IMR-90 (cell line): ENCODE data around the gene PRKCE. TPM values are rescaled to one million over a fixed set of nuclear protein-coding genes. Genes with fewer than 3 reads are reported as not detected.

Source experiments
- ATAC-seq: fragments of 200-7000 bp; cut with Tn5 transposase; 2 replicates; pipeline ENCODE4 v1.9.1; 2020; ENCODE audit warnings: low read depth, mild to moderate bottlenecking, moderate library complexity
- BruUV-seq: library from RNA; stranded (reverse); fragments of 400-500 nt; replicated peaks from 2 replicates; lab custom pipeline; 2021; lab: Mats Ljungman, UMichigan
- CTCF ChIA-PET: fragments of 300-600 bp; formaldehyde crosslinking; extraction: SDS; loops from one replicate; lab custom pipeline; 2021; ENCODE audit warnings: antibody characterized with exemption; lab: Yijun Ruan, JAX
- POLR2A ChIA-PET: fragments of 300-600 bp; sonication (Branson Sonifier 250); formaldehyde crosslinking; loops from one replicate; lab custom pipeline; 2022; ENCODE audit warnings: antibody characterized with exemption; ENCODE audit not compliant: unreplicated experiment; lab: Charles Lee
- DNase-seq: peaks from one replicate; pipeline ENCODE4 v3.0.0; 2013
- H2AFZ ChIP-seq: replicated peaks from 2 replicates; pipeline ENCODE3; 2013; ENCODE audit warnings: low read length, mild to moderate bottlenecking; ENCODE audit not compliant: poor library complexity
- H2AK5ac ChIP-seq: 2 replicates; pipeline ENCODE4 v1.6.1; 2013; ENCODE audit warnings: low read depth, low read length, inconsistent platforms
- H2AK9ac ChIP-seq: replicated peaks from 2 replicates; pipeline ENCODE3; 2013; ENCODE audit warnings: mild to moderate bottlenecking, low read depth, low read length, moderate library complexity; ENCODE audit not compliant: poor library complexity
- H2BK120ac ChIP-seq: 2 replicates; pipeline ENCODE4 v1.6.1; 2013; ENCODE audit warnings: low read depth, low read length, inconsistent platforms
- H2BK15ac ChIP-seq: 3 replicates; pipeline ENCODE4 v1.6.1; 2013; ENCODE audit warnings: low read depth, low read length, inconsistent platforms
- H2BK20ac ChIP-seq: 2 replicates; pipeline ENCODE4 v1.6.1; 2013; ENCODE audit warnings: low read depth, mild to moderate bottlenecking, inconsistent platforms, low read length, moderate library complexity
- H2BK5ac ChIP-seq: 2 replicates; pipeline ENCODE4 v1.6.1; 2013; ENCODE audit warnings: mild to moderate bottlenecking, low read depth, low read length, inconsistent platforms; ENCODE audit not compliant: poor library complexity, severe bottlenecking
- H3K14ac ChIP-seq: replicated peaks from 2 replicates; pipeline ENCODE4 v1.6.1; 2013; ENCODE audit warnings: low read depth, low read length, inconsistent platforms
- H3K18ac ChIP-seq: 2 replicates; pipeline ENCODE4 v1.6.1; 2013; ENCODE audit warnings: low read depth, low read length, control low read depth
- H3K23ac ChIP-seq: 2 replicates; pipeline ENCODE4 v1.6.1; 2013; ENCODE audit warnings: low read depth, low read length, inconsistent platforms
- H3K27ac ChIP-seq: 2 replicates; pipeline ENCODE4 v1.5.1; 2013; ENCODE audit warnings: mild to moderate bottlenecking, control low read depth, low read length; ENCODE audit not compliant: insufficient read depth
- H3K27me3 ChIP-seq: 2 replicates; pipeline ENCODE4 v1.6.1; 2013; ENCODE audit warnings: low read length; ENCODE audit not compliant: control insufficient read depth, insufficient read depth
- H3K36me3 ChIP-seq: 2 replicates; pipeline ENCODE4 v1.6.1; 2013; ENCODE audit warnings: low read length, mixed read lengths; ENCODE audit not compliant: control insufficient read depth, insufficient read depth
- H3K4ac ChIP-seq: 2 replicates; pipeline ENCODE4 v1.6.1; 2013; ENCODE audit warnings: low read depth, low read length, inconsistent platforms
- H3K4me1 ChIP-seq: 2 replicates; pipeline ENCODE4 v1.6.1; 2013; ENCODE audit warnings: low read length, mixed read lengths; ENCODE audit not compliant: control insufficient read depth, insufficient read depth
- H3K4me2 ChIP-seq: 2 replicates; pipeline ENCODE4 v1.6.1; 2013; ENCODE audit warnings: low read depth, mild to moderate bottlenecking, control low read depth, low read length, moderate library complexity
- H3K4me3 ChIP-seq: 2 replicates; pipeline ENCODE4 v1.5.1; 2013; ENCODE audit warnings: low read depth, mild to moderate bottlenecking, control low read depth, low read length, moderate library complexity; ENCODE audit not compliant: insufficient read depth
- H3K56ac ChIP-seq: 2 replicates; pipeline ENCODE4 v1.6.1; 2013; ENCODE audit warnings: low read length, inconsistent platforms; ENCODE audit not compliant: insufficient read depth; ENCODE audit errors: extremely low read depth
- H3K79me1 ChIP-seq, 2 experiments: 2 replicates each; pipeline ENCODE4 v1.6.1; 2013; ENCODE audit warnings: low read length in 2 of 2, inconsistent platforms in 1 of 2, low read depth in 1 of 2
- H3K9ac ChIP-seq: 2 replicates; pipeline ENCODE4 v1.6.1; 2013; ENCODE audit warnings: low read depth, low read length, control low read depth
- H3K9me1 ChIP-seq: 2 replicates; pipeline ENCODE4 v1.6.1; 2013; ENCODE audit warnings: low read length, inconsistent platforms; ENCODE audit not compliant: insufficient read depth
- H3K9me3 ChIP-seq: 2 replicates; pipeline ENCODE4 v1.6.1; 2013; ENCODE audit warnings: low read length; ENCODE audit not compliant: control insufficient read depth, insufficient read depth
- H4K20me1 ChIP-seq: 2 replicates; pipeline ENCODE4 v1.6.1; 2013; ENCODE audit warnings: low read length, inconsistent platforms; ENCODE audit not compliant: insufficient read depth
- H4K5ac ChIP-seq: 2 replicates; pipeline ENCODE4 v1.6.1; 2013; ENCODE audit warnings: mild to moderate bottlenecking, low read depth, low read length, control low read depth
- H4K8ac ChIP-seq, 2 experiments: 2 replicates each; pipeline ENCODE4 v1.6.1; 2013; ENCODE audit warnings: low read depth in 2 of 2, low read length in 2 of 2, control low read depth in 1 of 2, inconsistent platforms in 1 of 2
- H4K91ac ChIP-seq: 2 replicates; pipeline ENCODE4 v1.6.1; 2013; ENCODE audit warnings: low read depth, low read length, inconsistent platforms; ENCODE audit not compliant: insufficient read depth
- BHLHE40 ChIP-seq: fragments of 150-350 bp; IDR thresholded peaks from 2 replicates; pipeline ENCODE4 v1.6.1; 2016; ENCODE audit warnings: mild to moderate bottlenecking, low read depth, low read length
- CEBPB ChIP-seq: IDR thresholded peaks from 2 replicates; pipeline ENCODE4 v1.6.1; 2012; ENCODE audit warnings: low read depth, low read length, improper control_type of control experiment
- CHD1 ChIP-seq: IDR thresholded peaks from 2 replicates; pipeline ENCODE4 v1.6.1; 2012; ENCODE audit warnings: low read depth, low read length, improper control_type of control experiment
- FOS ChIP-seq: fragments of 150-350 bp; IDR thresholded peaks from 2 replicates; pipeline ENCODE4 v1.6.1; 2016; ENCODE audit warnings: low read depth, low read length
- MAFK ChIP-seq: IDR thresholded peaks from 2 replicates; pipeline ENCODE4 v1.6.1; 2012; ENCODE audit warnings: low read depth, low read length, improper control_type of control experiment
- MAZ ChIP-seq: IDR thresholded peaks from 2 replicates; pipeline ENCODE4 v1.6.1; 2012; ENCODE audit warnings: low read depth, mild to moderate bottlenecking, low read length, improper control_type of control experiment, moderate library complexity, borderline replicate concordance
- MXI1 ChIP-seq: IDR thresholded peaks from 2 replicates; pipeline ENCODE4 v1.6.1; 2012; ENCODE audit warnings: low read depth, mild to moderate bottlenecking, low read length, moderate library complexity, borderline replicate concordance
- POLR2A ChIP-seq: IDR thresholded peaks from 2 replicates; pipeline ENCODE4 v1.6.1; 2012; ENCODE audit warnings: mild to moderate bottlenecking, low read depth, low read length
- RAD21 ChIP-seq: IDR thresholded peaks from 2 replicates; pipeline ENCODE4 v1.6.1; 2012; ENCODE audit warnings: low read length, improper control_type of control experiment
- RCOR1 ChIP-seq: IDR thresholded peaks from 2 replicates; pipeline ENCODE4 v1.6.1; 2012; ENCODE audit warnings: mild to moderate bottlenecking, low read length, improper control_type of control experiment; ENCODE audit not compliant: insufficient replicate concordance
- RFX5 ChIP-seq: IDR thresholded peaks from 2 replicates; pipeline ENCODE4 v1.8.0; 2012; ENCODE audit warnings: low read depth, mild to moderate bottlenecking, low read length, moderate library complexity
- SMC3 ChIP-seq: fragments of 150-350 bp; IDR thresholded peaks from 2 replicates; pipeline ENCODE4 v1.6.1; 2016; ENCODE audit warnings: low read depth, mild to moderate bottlenecking, antibody characterized with exemption, low read length, moderate library complexity
- WGBS, 2 experiments: methylation state at CpG; one replicate each; pipeline versions ENCODE4 v1.1.5 to v1.1.7; 2013; ENCODE audit warnings: missing lambda C conversion rate in 2 of 2; ENCODE audit not compliant: insufficient read length in 1 of 2; ENCODE audit errors: extremely low coverage in 2 of 2; 5-methylcytosine and 5-hydroxymethylcytosine counted together
- dilution Hi-C: fragments of 300-500 bp; cut with HindIII; formaldehyde crosslinking; loops from one replicate; pipeline ENCODE4 v1.14.3; 2018; ENCODE audit warnings: low sequenced_read_pairs; ENCODE audit not compliant: unreplicated experiment
- in situ Hi-C: fragments of 300-500 bp; cut with MboI; formaldehyde crosslinking; loops from 3 replicates; pipeline ENCODE4 v1.14.3; 2019; ENCODE audit warnings: low sequenced_read_pairs, inconsistent platforms, mixed read lengths
- intact Hi-C: fragments of 100-400 bp; cut with micrococcal nuclease; formaldehyde crosslinking; loops from 2 replicates; pipeline ENCODE4 v1.10.0; 2022
- polyA plus RNA-seq, 3 experiments: library from polyadenylated mRNA; depleted of rRNA; stranded (reverse); fragments of >200 nt; gene quantifications; 2 replicates each; pipeline ENCODE4 v1.2.3, GENCODE V29; 2012; ENCODE audit warnings: low replicate concordance in 1 of 3
- total RNA-seq: library from RNA; depleted of rRNA; stranded (reverse); fragments of >200 nt; gene quantifications from 2 replicates; pipeline ENCODE4 v1.2.3, GENCODE V29; 2012
- TF ChIP-seq, protein P1 (sequence below): conservative IDR thresholded peaks from 2 replicates; pipeline ENCODE4 v1.5.1; 2012; ENCODE audit warnings: mild to moderate bottlenecking, low read depth, low read length, improper control_type of control experiment
- TF ChIP-seq, protein P2 (sequence below): fragments of 150-350 bp; IDR thresholded peaks from 2 replicates; pipeline ENCODE4 v1.6.1; 2017; ENCODE audit warnings: mild to moderate bottlenecking, antibody characterized with exemption, low read length, low read depth
- TF ChIP-seq, protein P3 (sequence below): fragments of 150-350 bp; IDR thresholded peaks from 2 replicates; pipeline ENCODE4 v1.6.1; 2016; ENCODE audit warnings: low read depth, mild to moderate bottlenecking, low read length, moderate library complexity, borderline replicate concordance

The PRKCE gene
- total and polyA plus RNA-seq, 2 of the 4 experiments (the other 2 are of a cell fraction) = 8.1 to 32.4 TPM

DNA sequence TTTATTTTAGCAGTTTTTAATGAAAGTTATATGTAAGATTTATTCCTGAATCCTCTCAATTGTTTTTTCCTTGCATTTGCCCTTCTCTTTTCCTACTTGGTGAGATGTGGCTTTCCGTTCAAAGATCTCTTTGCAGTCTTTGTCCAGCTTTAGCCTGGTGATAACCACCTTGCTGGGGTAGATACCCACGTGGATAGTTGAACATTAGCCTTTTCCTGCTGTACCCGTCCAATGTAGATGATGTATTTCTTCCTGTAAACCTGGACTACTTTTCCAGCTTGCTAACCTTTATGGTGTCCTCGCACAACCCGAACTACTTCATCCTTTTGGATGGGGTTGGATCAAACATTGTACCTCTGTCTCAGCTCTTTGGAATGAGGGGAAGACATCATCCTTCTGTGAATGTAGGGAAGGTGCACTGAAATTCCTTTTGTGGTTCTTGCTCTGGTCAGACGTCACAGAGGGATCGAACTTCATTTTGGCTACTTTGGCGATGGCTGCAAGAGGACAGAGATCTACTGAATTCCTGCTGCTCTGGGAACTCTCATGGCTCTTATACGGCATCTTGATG, 352.5 kb downstream of the PRKCE start:
- Histone ChIP-seq H4K91ac (peak overlapping the region; percentile 97), H3K4me3 (no peak overlapping the region), H3K79me1 (peaks cover 4 to 35% of the 10 kb centered on the region in 2 experiments; a peak in 3 of 4 replicates), H3K23ac (peak overlapping the region; percentile 69), H3K27me3 (no peaks in the 10 kb centered on the region), H3K56ac (peak overlapping the region; percentile 41; the same call in 1 of the 2 replicates), H3K9me3 (no peaks in the 10 kb centered on the region), H3K9ac (no peak overlapping the region), H3K36me3 (peaks cover 12% of the 10 kb centered on the region), H2AK5ac (peak overlapping the region; percentile 97), H2BK15ac (peak overlapping the region; percentile 98), H2AK9ac (peak overlapping the region; percentile 6), H3K27ac (peak overlapping the region; percentile 66), H2BK5ac (peak overlapping the region; percentile 99), H3K18ac (peak overlapping the region; percentile 86), H3K4me1 (peaks cover 31% of the 10 kb centered on the region), H4K8ac (peak overlapping the region; percentile 63 to 82; a peak in 3 of 4 replicates), H4K5ac (peak overlapping the region; percentile 53), H2BK20ac (peak overlapping the region; percentile 92), H2BK120ac (peak overlapping the region; percentile 100), H3K9me1 (peaks cover 13% of the 10 kb centered on the region), H2AFZ (peak overlapping the region; percentile 18), H3K14ac (peak overlapping the region; percentile 51), H3K4ac (peak overlapping the region; percentile 90), H3K4me2 (no peak overlapping the region), H4K20me1 (no peaks in the 10 kb centered on the region)
- ATAC-seq = no peak
- in situ Hi-C loops (loop anchor here (25.0 kb wide), 1 partner anchor 358 kb away; no protein-coding TSS in a partner anchor), dilution Hi-C loops (no loop called here), intact Hi-C loops (loop anchor here (5.0 kb wide), 2 partner anchors 63 to 373 kb away; no protein-coding TSS in a partner anchor)
- CTCF ChIA-PET = interaction anchor here (1.0 to 1.6 kb wide), 2 partner anchors 10 to 290 kb away, joined by 3 to 8 read pairs; no protein-coding TSS in a partner anchor
- DNase-seq = peak; percentile 80
- WGBS, 2 experiments = 86% methylated on average over 2 of the region's 9 CpGs; no CpG with 5 or more reads in 1 of the 2 experiments
- POLR2A ChIA-PET = no interaction called here
- no TSS peak for BruUV-seq
- no peak for TF ChIP-seq RFX5
- TF ChIP-seq, protein P1, sequence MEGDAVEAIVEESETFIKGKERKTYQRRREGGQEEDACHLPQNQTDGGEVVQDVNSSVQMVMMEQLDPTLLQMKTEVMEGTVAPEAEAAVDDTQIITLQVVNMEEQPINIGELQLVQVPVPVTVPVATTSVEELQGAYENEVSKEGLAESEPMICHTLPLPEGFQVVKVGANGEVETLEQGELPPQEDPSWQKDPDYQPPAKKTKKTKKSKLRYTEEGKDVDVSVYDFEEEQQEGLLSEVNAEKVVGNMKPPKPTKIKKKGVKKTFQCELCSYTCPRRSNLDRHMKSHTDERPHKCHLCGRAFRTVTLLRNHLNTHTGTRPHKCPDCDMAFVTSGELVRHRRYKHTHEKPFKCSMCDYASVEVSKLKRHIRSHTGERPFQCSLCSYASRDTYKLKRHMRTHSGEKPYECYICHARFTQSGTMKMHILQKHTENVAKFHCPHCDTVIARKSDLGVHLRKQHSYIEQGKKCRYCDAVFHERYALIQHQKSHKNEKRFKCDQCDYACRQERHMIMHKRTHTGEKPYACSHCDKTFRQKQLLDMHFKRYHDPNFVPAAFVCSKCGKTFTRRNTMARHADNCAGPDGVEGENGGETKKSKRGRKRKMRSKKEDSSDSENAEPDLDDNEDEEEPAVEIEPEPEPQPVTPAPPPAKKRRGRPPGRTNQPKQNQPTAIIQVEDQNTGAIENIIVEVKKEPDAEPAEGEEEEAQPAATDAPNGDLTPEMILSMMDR = no peak
- TF ChIP-seq, protein P2, sequence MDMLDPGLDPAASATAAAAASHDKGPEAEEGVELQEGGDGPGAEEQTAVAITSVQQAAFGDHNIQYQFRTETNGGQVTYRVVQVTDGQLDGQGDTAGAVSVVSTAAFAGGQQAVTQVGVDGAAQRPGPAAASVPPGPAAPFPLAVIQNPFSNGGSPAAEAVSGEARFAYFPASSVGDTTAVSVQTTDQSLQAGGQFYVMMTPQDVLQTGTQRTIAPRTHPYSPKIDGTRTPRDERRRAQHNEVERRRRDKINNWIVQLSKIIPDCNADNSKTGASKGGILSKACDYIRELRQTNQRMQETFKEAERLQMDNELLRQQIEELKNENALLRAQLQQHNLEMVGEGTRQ = no peak
- no peak for TF ChIP-seq SMC3
- TF ChIP-seq, protein P3, sequence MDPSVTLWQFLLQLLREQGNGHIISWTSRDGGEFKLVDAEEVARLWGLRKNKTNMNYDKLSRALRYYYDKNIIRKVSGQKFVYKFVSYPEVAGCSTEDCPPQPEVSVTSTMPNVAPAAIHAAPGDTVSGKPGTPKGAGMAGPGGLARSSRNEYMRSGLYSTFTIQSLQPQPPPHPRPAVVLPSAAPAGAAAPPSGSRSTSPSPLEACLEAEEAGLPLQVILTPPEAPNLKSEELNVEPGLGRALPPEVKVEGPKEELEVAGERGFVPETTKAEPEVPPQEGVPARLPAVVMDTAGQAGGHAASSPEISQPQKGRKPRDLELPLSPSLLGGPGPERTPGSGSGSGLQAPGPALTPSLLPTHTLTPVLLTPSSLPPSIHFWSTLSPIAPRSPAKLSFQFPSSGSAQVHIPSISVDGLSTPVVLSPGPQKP = no peak
- no peak for TF ChIP-seq BHLHE40
- TF ChIP-seq MXI1 = no peak
- TF ChIP-seq FOS = no peak
- no peak for TF ChIP-seq RAD21
- TF ChIP-seq MAFK = no peak
- no peak for TF ChIP-seq RCOR1
- TF ChIP-seq CHD1 = no peak
- no peak for TF ChIP-seq CEBPB
- TF ChIP-seq POLR2A = no peak
- no peak for TF ChIP-seq MAZ
